HG03521 (cell line): ENCODE measurements around the gene RMI2.
A peak's percentile ranks its signal among the peaks of the same experiment; 100 is the strongest.

Experiments used
- ATAC-seq: cut with Tn5 transposase; IDR thresholded peaks from one replicate; pipeline ENCODE4 v1.9.1; 2021; ENCODE audit warnings: mild to moderate bottlenecking, moderate library complexity; ENCODE audit not compliant: unreplicated experiment

The RMI2 gene

GRCh38 chr16:11327277-11328171, 17.7 kb upstream of the RMI2 start:
- ATAC-seq = no peak

- peak; percentile 67 for ATAC-seq
Observed at GRCh38 chr16:11328172-11329070, 16.8 kb upstream of the RMI2 start.

- ATAC-seq = no peak
Observed at GRCh38 chr16:11329071-11329491, 16.2 kb upstream of the RMI2 start.

GRCh38 chr16:11329891-11330290, 15.4 kb upstream of the RMI2 start:
- no peak for ATAC-seq

- no peak for ATAC-seq
Observed at GRCh38 chr16:11330526-11331237, 14.6 kb upstream of the RMI2 start.

GRCh38 chr16:11331967-11332366, 13.3 kb upstream of the RMI2 start:
- no peak for ATAC-seq

- ATAC-seq = no peak
Observed at GRCh38 chr16:11333010-11333409, 12.2 kb upstream of the RMI2 start.

GRCh38 chr16:11333702-11334101, 11.6 kb upstream of the RMI2 start:
- no peak for ATAC-seq

GRCh38 chr16:11334831-11335404, 10.3 kb upstream of the RMI2 start:
- ATAC-seq = no peak

GRCh38 chr16:11339075-11339474, 6.2 kb upstream of the RMI2 start:
- ATAC-seq = no peak

- ATAC-seq = no peak
Observed at GRCh38 chr16:11340710-11341109, 4.5 kb upstream of the RMI2 start.

- no peak for ATAC-seq
Observed at GRCh38 chr16:11341371-11341770, 3.9 kb upstream of the RMI2 start.

GRCh38 chr16:11342021-11342855, 3.0 kb upstream of the RMI2 start:
- no peak for ATAC-seq

- ATAC-seq = no peak
Observed at GRCh38 chr16:11346700-11347319, 1.6 kb downstream of the RMI2 start.

GRCh38 chr16:11347831-11348230, 2.6 kb downstream of the RMI2 start:
- no peak for ATAC-seq

GRCh38 chr16:11348737-11349598, 3.7 kb downstream of the RMI2 start:
- no peak for ATAC-seq

GRCh38 chr16:11349599-11350276, 4.5 kb downstream of the RMI2 start:
- no peak for ATAC-seq

- ATAC-seq = no peak
Observed at GRCh38 chr16:11350519-11350918, 5.3 kb downstream of the RMI2 start.
